Hepatocyte (in vitro differentiated cells): ENCODE results near the gene SBNO2. TPM values are rescaled to one million over a fixed set of nuclear protein-coding genes. Genes with fewer than 3 reads are reported as not detected.

Experiments
- DNase-seq: peaks from one replicate; pipeline ENCODE4 v3.0.0-alpha.2; 2016; ENCODE audit warnings: low spot score
- H2AFZ ChIP-seq: fragments of 200-600 bp; sonication (generic); 2 replicates; pipeline ENCODE4 v1.6.0; 2016; ENCODE audit warnings: antibody characterized with exemption, mild to moderate bottlenecking
- H3K27ac ChIP-seq: fragments of 200-600 bp; sonication (generic); 2 replicates; pipeline ENCODE4 v1.5.1; 2016; ENCODE audit warnings: mild to moderate bottlenecking
- H3K27me3 ChIP-seq: fragments of 200-600 bp; sonication (generic); 2 replicates; pipeline ENCODE4 v1.6.1; 2016
- H3K36me3 ChIP-seq: fragments of 200-600 bp; sonication (generic); replicated peaks from 2 replicates; pipeline ENCODE4 v1.5.1; 2016; ENCODE audit warnings: low read depth; ENCODE audit not compliant: insufficient read depth
- H3K4me1 ChIP-seq: fragments of 200-600 bp; sonication (generic); 2 replicates; pipeline ENCODE4 v1.5.1; 2016; ENCODE audit warnings: mild to moderate bottlenecking, moderate library complexity; ENCODE audit not compliant: insufficient read depth
- H3K4me2 ChIP-seq: fragments of 200-600 bp; sonication (generic); 2 replicates; pipeline ENCODE4 v1.6.0; 2016
- H3K4me3 ChIP-seq: fragments of 200-600 bp; sonication (generic); 2 replicates; pipeline ENCODE4 v1.5.1; 2016; ENCODE audit warnings: mild to moderate bottlenecking
- H3K79me2 ChIP-seq: fragments of 200-600 bp; sonication (generic); 2 replicates; pipeline ENCODE4 v1.6.0; 2017; ENCODE audit warnings: mild to moderate bottlenecking
- H3K9me2 ChIP-seq: fragments of 200-600 bp; sonication (generic); replicated peaks from 2 replicates; pipeline ENCODE4 v1.6.0; 2017; ENCODE audit warnings: mild to moderate bottlenecking; ENCODE audit not compliant: insufficient read depth
- H3K9me3 ChIP-seq: fragments of 200-600 bp; sonication (generic); 2 replicates; pipeline ENCODE4 v1.5.1; 2016; ENCODE audit warnings: low read depth, mild to moderate bottlenecking
- H4K20me1 ChIP-seq: fragments of 200-600 bp; sonication (generic); 2 replicates; pipeline ENCODE4 v1.6.0; 2016; ENCODE audit warnings: mild to moderate bottlenecking; ENCODE audit not compliant: insufficient read depth, poor library complexity, severe bottlenecking
- CTCF ChIP-seq: fragments of 200-600 bp; sonication (generic); IDR thresholded peaks from 2 replicates; pipeline ENCODE4 v1.5.1; 2016; ENCODE audit warnings: antibody characterized with exemption, mild to moderate bottlenecking; ENCODE audit not compliant: poor library complexity
- EZH2 ChIP-seq: fragments of 200-600 bp; sonication (generic); IDR thresholded peaks from 2 replicates; pipeline ENCODE4 v1.6.1; 2016; ENCODE audit warnings: antibody characterized with exemption, mild to moderate bottlenecking, borderline replicate concordance
- EZH2phosphoT487 ChIP-seq: fragments of 200-600 bp; sonication (generic); IDR thresholded peaks from one replicate; pipeline ENCODE4 v1.6.1; 2018; ENCODE audit warnings: antibody characterized with exemption, mild to moderate bottlenecking, low read depth, moderate library complexity; ENCODE audit not compliant: unreplicated experiment, severe bottlenecking
- WGBS: methylation state at CpG from one replicate; pipeline ENCODE4 v1.1.6; 2016; ENCODE audit warnings: low lambda C conversion rate; ENCODE audit errors: missing lambda C conversion rate; 5-methylcytosine and 5-hydroxymethylcytosine counted together
- polyA plus RNA-seq: library from polyadenylated mRNA; unstranded; fragments of >200 nt; fragmentation: Nextera tagmentation; extraction: Ambion mirVana; gene quantifications from 2 replicates; pipeline ENCODE4 v1.2.1, GENCODE V29; 2016
- total RNA-seq: library from RNA; depleted of rRNA; stranded (reverse); fragments of >200 nt; gene quantifications from 2 replicates; pipeline ENCODE4 v1.2.3, GENCODE V29; 2014

Gene SBNO2
- 15.2 and 15.6 TPM in 2 replicates for total RNA-seq
- 12.7 and 16.2 TPM in 2 replicates for polyA plus RNA-seq

- DNase-seq, result peak; percentile 94
- H2AFZ ChIP-seq, result no peak within 1 kb of the TSS
- H3K27me3 ChIP-seq, result no peaks in the 10 kb centered on the region
- H3K4me1 ChIP-seq, result peaks cover 18% of the 10 kb centered on the region
- H3K27ac ChIP-seq, result peak within 1 kb of the TSS; percentile 91
- H4K20me1 ChIP-seq, result peaks cover 5% of the 10 kb centered on the region
- peaks cover 47% of the 10 kb centered on the region for H3K79me2 ChIP-seq
- peak within 1 kb of the TSS; percentile 99 for H3K4me2 ChIP-seq
- peak within 1 kb of the TSS; percentile 88 for H3K4me3 ChIP-seq
- H3K9me2 ChIP-seq, result no peaks in the 10 kb centered on the region
- no peaks in the 10 kb centered on the region for H3K36me3 ChIP-seq
- WGBS, result 35% methylated on average over 34 of the region's 84 CpGs
- TF ChIP-seq EZH2phosphoT487 (no peak), CTCF (no peak), EZH2 (no peak)
- H3K9me3 ChIP-seq, result no peaks in the 10 kb centered on the region
Observed at GRCh38 chr19:1173845-1174809, at the start of gene SBNO2. Gene SBNO2, minus strand, starts transcription at chr19:1174268. Its CDS starts 19,992 bp downstream, at chr19:1154276.

- Histone ChIP-seq H3K4me3 (no peak overlapping the region), H3K36me3 (no peaks in the 10 kb centered on the region), H3K27me3 (no peaks in the 10 kb centered on the region), H3K27ac (no peak overlapping the region), H3K4me2 (no peak overlapping the region), H3K4me1 (no peaks in the 10 kb centered on the region), H4K20me1 (peaks cover 13% of the 10 kb centered on the region), H3K9me2 (no peaks in the 10 kb centered on the region), H3K9me3 (no peaks in the 10 kb centered on the region), H3K79me2 (peaks cover 33% of the 10 kb centered on the region), H2AFZ (no peak overlapping the region)
- DNase-seq, result peak; percentile 68
- 88% methylated on average over 41 of the region's 48 CpGs for WGBS
- TF ChIP-seq EZH2 (no peak), EZH2phosphoT487 (no peak), CTCF (peak; percentile 48)
Observed at GRCh38 chr19:1223018-1223855, 49.2 kb upstream of the SBNO2 start.

- TF ChIP-seq EZH2 (no peak), EZH2phosphoT487 (no peak), CTCF (no peak)
- no peak overlapping the region for H3K4me3 ChIP-seq
- no peaks in the 10 kb centered on the region for H3K4me1 ChIP-seq
- H4K20me1 ChIP-seq, result peaks cover 21% of the 10 kb centered on the region
- H3K27me3 ChIP-seq, result no peaks in the 10 kb centered on the region
- no peak overlapping the region for H3K27ac ChIP-seq
- DNase-seq, result no peak
- 92% methylated on average over 14 of the region's 14 CpGs for WGBS
- no peak overlapping the region for H2AFZ ChIP-seq
- no peaks in the 10 kb centered on the region for H3K9me2 ChIP-seq
- no peaks in the 10 kb centered on the region for H3K36me3 ChIP-seq
- H3K9me3 ChIP-seq, result no peaks in the 10 kb centered on the region
- no peak overlapping the region for H3K4me2 ChIP-seq
- H3K79me2 ChIP-seq, result peaks cover 42% of the 10 kb centered on the region
Observed at GRCh38 chr19:1222394-1222793, 48.3 kb upstream of the SBNO2 start.
